GM21423 (cell line): Measurements from ENCODE around the gene GPR33.
A peak's percentile ranks its signal among the peaks of the same experiment; 100 is the strongest.
"Not testable (repeated sequence)": the region's sequence is repeated elsewhere in the genome, so short reads cannot be mapped to it uniquely, and the experiment has no call there.

Experiments
- ATAC-seq: cut with Tn5 transposase; IDR thresholded peaks from one replicate; pipeline ENCODE4 v1.9.1; 2021; ENCODE audit warnings: mild to moderate bottlenecking, moderate library complexity; ENCODE audit not compliant: unreplicated experiment

The GPR33 gene

DNA sequence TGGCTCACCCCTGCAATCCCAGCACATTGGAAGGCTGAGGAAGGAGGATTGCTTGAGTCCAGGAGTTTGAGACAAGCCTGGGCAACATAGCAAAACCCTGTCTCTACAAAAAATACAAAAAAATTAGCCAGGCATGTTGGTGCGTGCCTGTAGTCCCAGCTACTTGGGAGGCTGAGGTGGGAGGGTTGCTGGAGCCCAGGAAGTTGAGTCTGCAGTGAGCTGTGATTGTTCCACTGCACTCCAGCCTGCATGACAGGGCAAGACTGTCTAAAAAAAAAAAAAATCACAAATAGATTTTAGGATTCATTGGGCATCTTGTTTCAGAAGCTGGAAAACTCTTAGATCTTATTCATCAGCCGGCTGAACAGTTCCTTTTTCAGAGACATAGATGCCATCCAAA lies 25.4 kb downstream of the GPR33 start:
- not testable (repeated sequence) for ATAC-seq

DNA sequence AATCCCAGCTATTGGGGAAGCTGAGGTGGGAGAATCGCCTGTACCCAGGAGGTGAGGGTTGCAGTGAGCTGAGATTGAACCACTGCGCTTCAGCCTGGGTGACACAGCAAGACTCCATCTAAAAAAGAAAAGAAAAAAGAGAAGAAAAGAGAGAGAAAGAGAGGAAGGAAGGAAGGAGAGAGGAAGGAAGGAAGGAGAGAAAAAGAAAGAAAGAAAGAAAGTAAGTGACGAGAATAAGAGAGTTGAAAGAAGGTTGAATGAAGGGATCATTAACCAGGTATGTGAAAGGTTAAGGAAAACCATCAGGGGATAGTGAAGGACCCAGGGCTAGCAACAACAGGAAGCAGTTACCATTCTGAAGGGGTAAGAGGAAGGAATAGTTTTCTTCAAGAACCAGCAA lies 26.3 kb downstream of the GPR33 start:
- ATAC-seq, result no peak

DNA sequence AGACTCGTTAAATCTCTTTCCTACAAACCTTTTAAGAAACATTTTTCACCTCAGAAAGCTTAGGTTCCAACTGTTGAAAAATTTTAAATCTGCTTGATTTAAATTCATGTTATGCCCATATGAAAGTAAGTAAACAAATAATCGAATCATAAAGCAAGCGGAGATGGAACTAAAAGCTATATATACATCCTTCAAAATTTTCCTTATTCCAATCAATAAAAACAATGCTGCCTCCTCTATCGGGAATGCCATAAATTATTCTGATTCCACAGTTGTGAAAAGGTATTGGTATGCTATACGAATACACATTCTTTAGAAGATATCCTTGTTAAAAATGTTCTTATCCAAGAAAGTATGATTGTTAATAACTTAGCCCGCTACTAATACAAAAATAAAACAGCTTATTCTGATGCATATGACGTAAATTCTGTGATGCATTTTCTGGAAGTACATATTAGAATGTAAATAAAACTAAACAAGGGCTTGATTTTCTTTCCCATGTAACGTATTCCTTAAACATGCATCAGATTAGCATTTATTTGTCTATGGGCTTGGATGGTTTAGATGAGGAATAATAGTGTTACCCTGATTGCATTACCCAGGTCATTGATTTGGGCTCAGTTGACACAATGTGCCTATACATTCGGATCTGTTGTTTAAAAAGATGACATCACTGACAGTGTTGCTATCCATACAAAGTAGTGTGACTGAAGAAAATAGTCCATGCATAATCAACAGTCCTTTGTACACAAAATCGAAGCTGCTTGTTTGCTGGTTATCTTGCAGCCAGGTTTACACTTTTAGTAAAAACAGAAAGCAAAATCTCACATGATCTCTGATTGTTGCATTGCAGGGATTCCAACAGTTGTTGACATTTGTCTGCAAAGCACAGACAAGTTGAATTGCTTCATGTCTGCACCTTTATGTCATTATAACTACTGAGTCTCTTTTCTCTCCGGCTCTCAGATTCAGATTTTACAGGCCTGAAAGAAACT lies 29.9 kb downstream of the GPR33 start:
- no peak for ATAC-seq

DNA sequence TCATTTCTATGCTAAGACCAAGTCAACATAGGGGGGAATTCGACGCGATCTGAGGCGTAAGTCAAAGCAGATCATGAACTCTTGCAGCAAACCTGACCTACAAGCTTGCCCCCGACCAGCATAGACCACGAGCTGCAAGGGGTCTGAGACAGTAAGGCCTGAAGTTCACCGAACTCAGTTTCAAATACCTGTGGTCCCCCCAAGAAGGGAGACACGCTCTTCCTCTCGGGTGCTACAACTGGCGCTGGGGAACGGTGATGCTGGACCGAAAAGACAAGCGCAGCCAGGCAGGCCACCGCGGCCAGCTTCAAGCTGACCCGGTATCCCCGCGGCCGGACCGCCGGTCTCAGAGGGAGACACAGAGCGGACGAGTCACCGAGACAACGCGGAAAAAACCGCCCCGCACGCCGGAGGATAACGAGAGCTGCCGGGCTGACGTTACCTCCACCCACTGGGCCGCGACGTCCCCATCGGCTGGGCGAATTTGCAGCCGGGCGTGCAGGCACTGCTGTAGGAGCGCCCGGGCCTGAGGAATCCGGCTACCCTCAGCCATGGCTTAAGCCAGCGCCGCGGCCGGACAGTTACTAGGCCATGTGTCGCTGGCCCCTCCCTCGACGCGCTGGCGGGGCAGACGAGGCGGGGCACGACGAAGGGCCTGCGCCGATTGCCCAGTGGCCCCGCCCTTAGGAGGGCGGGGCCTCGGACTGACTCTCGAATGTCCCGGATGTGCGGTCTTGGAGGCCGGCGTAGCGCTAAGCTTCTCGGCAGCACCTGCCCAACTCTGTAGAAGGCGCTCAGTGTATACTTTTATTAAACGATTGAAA lies 30.8 kb downstream of the GPR33 start, which contains the start of gene DTD2:
Gene DTD2 (minus strand): TSS at position 666 of the 824 bp plus-strand sequence. CDS start 113 bp downstream, at position 553.
- ATAC-seq, result peak; percentile 98

DNA sequence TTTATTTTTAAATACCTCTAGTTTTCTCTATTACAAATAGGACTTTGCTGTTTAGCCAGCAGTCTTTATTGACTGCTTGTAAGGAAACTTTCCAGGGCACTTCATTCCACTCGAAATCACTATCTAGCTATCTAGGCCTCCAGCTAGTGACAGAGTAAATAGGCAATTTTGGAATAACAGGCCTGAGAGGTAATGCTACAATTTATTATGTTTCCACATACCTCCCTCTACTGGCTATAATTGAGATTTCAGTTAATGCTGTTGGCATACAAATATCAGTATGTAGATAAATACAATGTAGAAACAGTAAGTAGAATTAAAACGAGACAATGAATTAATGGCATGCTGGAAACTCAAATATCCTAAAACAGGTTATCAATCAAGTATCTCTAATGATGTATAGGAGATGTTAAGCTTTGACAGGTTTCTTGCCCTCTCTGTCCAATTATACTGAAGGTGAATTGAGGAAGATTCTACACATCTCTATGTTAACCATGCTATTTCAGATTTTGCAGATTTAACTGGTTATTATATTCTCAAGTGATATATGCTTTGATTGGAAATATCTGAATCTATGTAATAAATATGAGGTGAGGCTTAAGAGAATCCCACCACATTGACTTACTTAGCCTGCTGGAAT lies 37.7 kb downstream of the GPR33 start:
- no peak for ATAC-seq

DNA sequence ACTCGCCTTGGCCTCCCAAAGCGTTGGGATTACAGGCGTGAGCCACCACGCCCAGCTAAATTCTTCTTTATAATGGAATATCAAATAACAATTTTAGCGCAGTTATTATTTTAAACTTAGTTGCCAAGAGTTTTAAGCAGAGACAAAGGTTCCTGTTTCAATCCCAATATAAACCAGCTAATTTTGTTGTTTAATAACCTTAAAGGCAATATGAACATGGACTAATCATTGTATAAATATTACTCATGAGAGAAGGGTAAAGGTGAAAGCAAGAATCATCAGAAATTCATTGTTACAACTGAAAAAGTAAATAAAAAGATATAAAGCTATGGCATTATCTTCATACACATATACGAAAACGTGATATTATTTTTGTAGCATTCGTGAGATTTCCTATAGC lies 38.7 kb downstream of the GPR33 start:
- no peak for ATAC-seq

DNA sequence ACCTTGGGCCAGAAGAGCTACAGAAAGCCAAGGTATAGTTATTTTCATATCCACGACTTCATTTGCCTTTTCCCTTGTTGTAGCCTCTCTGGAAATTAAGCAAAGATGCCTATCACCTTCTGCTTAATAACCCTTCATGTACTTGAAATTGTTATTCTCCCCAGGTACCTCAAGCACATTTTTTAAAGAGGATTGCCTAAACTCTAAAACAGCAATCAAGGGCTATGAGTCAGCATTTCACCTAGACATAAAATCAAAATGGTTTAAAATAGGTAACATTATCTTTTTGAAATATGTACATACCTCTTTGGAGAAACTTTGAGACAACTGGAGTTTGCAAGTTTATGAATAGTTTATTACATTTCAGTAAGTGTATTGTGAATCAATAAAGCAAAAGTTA lies 42.1 kb downstream of the GPR33 start:
- ATAC-seq, result no peak

DNA sequence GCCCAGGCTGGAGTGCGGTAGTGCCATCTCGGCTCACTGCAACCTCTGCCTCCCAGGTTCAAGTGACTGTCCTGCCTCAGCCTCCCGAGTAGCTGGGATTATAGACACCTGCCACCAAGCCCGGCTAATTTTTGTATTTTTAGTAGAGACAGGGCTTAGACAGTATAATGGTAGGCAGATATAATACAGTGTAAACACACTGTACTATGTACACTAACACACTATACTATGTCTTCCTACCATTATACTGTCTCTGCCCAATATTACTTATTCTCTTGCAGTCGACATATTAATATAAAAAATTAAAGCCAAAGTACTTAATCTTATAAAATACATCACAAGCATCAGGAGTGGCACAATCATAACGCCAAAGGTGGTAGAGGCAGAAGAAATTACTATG lies 45.6 kb downstream of the GPR33 start:
- no peak for ATAC-seq

DNA sequence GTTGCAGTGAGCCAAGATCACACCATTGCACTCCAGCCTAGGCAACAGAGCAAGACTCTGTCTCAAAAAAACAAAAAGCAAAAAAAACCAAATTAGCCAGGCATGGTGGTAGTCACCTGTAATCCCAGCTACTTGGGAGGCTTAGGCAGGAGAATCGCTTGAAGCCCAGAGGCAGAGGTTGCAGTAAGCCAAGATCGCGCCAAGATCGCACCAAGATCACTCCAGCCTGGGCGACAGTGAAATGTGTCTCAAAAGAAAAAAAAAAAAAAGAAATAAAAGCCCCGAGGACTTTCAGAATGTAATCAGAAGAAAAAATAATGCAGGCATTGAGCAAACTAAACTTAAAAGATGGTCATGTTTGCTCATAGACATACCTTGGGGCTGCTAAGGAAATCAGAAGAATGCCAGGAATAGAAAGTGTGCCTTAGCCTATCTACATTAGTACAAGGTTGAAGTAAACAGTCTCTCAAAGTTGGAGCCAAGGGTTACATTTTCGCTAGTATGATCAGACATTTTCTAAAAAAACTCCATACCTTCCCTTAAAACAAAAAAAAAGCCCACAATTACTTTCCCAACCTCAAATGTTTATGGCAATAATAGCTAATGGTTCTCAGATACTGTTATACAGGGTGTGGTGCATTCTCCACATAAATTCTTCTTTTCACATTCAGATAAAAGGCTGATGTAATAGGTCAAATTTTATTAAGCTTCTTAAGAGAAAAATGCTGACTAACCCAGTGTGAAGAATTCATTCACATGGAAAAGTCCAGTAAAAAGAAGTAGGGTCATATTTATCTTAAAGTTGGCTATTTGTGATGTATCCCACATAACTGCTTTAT lies 46.3 kb downstream of the GPR33 start:
- no peak for ATAC-seq

DNA sequence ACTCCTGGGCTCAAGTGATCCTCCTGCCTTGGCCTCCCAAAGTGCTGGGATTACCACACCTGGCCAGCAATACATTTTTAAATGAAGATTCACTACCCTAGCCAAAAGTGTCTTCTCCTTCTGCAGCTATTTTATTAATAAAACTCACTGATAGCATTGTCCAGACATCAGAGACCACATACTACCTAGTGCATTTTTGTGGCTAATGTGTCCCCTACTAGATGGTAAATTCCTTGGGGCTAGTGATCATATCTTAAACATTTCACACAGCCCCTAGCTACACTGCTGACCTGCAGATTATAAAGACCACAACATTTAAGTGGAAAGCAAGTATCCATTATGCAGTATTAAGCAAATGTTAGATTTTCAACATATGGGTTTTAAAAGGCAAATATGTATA lies 47.6 kb downstream of the GPR33 start:
- no peak for ATAC-seq

DNA sequence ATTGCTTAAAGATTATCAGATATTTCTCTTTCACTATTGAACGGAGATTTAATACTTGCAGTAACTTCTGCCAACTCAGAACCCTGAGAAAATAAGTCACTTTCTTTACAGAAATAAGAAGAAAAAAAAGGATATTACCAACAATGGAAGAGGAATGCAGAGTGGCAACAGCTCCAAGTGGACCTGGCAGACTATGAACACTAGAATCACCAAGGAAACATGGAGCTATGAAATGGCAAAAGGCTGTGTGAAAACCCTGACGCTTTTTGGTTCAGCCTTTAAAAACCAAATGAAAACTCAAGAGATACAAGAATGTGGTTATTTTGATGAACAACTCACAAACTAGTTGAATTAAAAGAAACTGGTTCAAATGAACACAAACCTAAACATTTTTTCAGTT lies 48.3 kb downstream of the GPR33 start:
- no peak for ATAC-seq

DNA sequence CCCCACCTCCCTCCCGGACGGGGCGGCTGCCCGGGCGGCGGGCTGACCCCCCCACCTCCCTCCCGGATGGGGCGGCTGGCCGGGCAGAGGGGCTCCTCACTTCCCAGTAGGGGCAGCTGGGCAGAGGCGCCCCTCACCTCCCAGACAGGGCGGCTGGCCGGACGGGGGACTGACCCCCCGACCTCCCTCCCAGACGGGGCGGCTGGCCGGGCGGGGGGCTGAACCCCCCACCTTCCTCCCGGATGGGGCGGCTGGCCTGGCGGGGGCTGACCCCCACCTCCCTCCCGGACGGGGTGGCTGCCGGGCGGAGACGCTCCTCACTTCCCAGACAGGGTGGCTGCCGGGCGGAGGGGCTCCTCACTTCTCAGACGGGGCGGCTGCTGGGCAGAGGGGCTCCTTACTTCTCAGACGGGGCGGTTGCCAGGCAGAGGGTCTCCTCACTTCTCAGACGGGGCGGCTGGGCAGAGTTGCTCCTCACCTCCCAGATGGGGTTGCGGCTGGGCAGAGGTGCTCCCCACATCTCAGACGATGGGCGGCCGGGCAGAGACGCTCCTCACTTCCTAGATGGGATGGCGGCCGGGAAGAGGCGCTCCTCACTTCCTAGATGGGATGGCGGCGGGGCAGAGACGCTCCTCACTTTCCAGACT lies 50.7 kb downstream of the GPR33 start:
- not testable (repeated sequence) for ATAC-seq

DNA sequence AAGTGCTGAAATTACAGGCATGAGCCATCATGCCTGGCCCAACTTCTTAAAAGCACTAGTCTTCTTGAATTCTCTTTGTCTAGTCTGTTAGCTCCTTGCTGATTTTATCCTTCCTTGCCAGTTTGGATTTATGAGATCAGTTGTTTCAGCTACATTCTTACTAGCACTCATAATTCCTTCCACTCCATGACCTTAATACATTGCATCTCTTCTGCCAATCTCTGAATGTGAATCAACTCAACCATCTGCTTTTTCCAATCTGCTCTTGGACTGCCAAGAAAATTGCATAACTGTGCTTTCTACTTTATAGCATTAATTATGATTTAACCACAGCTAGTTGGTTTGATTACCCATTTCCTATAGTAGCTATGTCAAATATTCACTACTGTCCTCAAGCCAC lies 52.6 kb downstream of the GPR33 start:
- ATAC-seq, result no peak
